Astrocyte of the cerebellum (primary cell): ENCODE measurements around the gene CRABP2.

Source experiments
- DNase-seq: peaks from one replicate; pipeline ENCODE4 v3.0.0-alpha.2; 2011; ENCODE audit warnings: low read depth
- H3K4me3 ChIP-seq: 2 replicates; pipeline ENCODE4 v1.5.1; 2011; ENCODE audit warnings: mild to moderate bottlenecking, low read depth, low read length, moderate library complexity
- in situ Hi-C: cut with HindIII; loops from 2 replicates; pipeline ENCODE4 v1.10.0; 2017; ENCODE audit warnings: low sequenced_read_pairs
- TF ChIP-seq, protein P1 (sequence below): IDR thresholded peaks from 2 replicates; pipeline ENCODE4 v1.5.1; 2012; ENCODE audit warnings: low read length, low read depth, moderate library complexity, mild to moderate bottlenecking; ENCODE audit errors: missing control alignments

Gene CRABP2

DNA sequence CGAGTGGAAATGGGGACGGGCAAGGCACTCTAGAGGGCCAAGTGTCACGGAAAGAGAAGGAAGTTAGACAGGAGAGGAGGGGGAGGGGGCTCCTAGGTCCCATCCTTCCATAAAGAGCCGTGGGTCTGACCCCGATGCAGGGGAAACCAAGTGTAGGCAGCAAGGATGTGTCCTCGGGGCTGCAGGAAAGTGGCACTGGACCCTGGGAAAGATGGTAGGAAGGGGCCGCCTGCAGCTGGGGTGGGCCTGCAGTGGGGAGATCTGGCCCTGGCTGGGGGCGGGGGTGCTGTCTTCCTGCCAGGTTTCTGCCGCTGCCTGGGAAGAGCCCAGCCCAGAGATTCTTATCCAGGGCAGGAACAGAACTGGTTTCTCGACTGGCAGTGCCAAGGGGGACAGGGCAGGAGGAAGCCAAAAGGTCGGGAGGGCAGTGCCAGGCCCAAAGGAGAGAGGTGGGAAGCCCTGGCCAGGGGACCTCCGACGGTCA, 12.9 kb downstream of the CRABP2 start:
- in situ Hi-C loops: no loop called here
- DNase-seq: no peak
- H3K4me3 ChIP-seq: no peak overlapping the region
- TF ChIP-seq, protein P1, sequence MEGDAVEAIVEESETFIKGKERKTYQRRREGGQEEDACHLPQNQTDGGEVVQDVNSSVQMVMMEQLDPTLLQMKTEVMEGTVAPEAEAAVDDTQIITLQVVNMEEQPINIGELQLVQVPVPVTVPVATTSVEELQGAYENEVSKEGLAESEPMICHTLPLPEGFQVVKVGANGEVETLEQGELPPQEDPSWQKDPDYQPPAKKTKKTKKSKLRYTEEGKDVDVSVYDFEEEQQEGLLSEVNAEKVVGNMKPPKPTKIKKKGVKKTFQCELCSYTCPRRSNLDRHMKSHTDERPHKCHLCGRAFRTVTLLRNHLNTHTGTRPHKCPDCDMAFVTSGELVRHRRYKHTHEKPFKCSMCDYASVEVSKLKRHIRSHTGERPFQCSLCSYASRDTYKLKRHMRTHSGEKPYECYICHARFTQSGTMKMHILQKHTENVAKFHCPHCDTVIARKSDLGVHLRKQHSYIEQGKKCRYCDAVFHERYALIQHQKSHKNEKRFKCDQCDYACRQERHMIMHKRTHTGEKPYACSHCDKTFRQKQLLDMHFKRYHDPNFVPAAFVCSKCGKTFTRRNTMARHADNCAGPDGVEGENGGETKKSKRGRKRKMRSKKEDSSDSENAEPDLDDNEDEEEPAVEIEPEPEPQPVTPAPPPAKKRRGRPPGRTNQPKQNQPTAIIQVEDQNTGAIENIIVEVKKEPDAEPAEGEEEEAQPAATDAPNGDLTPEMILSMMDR: no peak

DNA sequence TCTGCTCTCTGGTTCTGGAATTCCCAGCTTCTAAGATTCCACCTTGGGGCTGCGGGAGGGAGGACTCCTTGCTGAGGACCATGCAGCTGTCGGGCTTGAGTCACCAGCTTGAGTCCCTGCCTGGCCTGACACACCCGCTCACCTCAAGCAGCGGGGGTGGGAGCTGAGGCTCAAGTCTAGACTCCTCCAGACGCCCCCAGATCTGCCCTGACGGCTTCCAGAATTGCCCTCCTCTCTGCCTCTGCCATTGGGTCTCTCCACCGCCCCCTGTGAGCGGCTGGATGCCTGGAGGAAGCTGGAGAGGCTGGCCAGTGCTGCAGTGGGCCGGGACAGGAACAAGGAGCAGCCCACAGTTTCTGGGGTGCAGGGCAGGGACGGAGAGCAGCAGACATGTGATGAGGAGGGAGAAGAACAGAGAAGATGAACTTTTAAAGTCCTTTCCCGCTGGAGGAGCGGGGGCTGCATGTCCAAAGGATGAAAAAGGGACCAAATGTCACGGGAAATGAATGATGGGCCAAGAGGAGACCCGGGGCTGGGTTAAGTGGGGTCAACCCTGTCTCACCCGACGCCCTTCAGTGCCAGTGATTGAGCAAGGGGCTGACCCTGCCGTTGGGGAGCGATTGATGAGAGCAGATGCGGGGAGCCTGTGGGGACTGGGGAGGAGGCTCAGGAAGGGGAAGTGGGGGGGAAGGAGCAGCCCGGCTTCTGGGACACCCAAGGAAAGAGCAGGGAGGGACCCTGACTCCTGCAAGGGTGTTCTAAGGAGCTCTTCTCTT, 13.5 kb downstream of the CRABP2 start:
- in situ Hi-C loops: no loop called here
- no peak overlapping the region for H3K4me3 ChIP-seq
- no peak for DNase-seq
- TF ChIP-seq, protein P1: peak; percentile 14

DNA sequence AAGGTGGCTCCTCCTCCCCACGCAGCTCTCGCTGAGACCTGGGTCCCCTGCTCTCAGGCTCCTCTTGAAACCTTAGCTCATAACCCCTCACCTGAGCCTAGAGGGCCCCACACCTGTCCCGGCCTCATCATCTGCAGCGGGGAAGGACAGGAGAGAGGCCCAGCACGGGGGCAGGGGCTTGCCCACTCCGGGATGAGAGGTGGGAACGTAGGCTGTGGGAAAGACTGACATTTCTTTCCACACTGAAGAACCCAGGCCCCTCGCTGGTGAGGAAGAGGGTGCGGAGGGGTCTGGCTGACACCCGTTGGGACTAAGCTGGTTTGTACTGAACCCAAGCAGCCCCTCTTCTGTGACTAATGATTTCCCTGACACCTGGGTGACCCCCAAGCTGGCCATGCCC, 14.2 kb downstream of the CRABP2 start:
- in situ Hi-C loops: no loop called here
- TF ChIP-seq, protein P1: no peak
- no peak for DNase-seq
- no peak overlapping the region for H3K4me3 ChIP-seq

GRCh38 chr1:156690675-156691036, 14.7 kb downstream of the CRABP2 start:
- in situ Hi-C loops: no loop called here
- no peak overlapping the region for H3K4me3 ChIP-seq
- TF ChIP-seq, protein P1: no peak

GRCh38 chr1:156689953-156690674, 15.3 kb downstream of the CRABP2 start:
- TF ChIP-seq, protein P1: no peak
- DNase-seq: no peak
- H3K4me3 ChIP-seq: peak overlapping the region; percentile 6
- in situ Hi-C loops: no loop called here

More at GRCh38 chr1:156690675-156691036, 14.7 kb downstream of the CRABP2 start:
- DNase-seq: no peak

DNA sequence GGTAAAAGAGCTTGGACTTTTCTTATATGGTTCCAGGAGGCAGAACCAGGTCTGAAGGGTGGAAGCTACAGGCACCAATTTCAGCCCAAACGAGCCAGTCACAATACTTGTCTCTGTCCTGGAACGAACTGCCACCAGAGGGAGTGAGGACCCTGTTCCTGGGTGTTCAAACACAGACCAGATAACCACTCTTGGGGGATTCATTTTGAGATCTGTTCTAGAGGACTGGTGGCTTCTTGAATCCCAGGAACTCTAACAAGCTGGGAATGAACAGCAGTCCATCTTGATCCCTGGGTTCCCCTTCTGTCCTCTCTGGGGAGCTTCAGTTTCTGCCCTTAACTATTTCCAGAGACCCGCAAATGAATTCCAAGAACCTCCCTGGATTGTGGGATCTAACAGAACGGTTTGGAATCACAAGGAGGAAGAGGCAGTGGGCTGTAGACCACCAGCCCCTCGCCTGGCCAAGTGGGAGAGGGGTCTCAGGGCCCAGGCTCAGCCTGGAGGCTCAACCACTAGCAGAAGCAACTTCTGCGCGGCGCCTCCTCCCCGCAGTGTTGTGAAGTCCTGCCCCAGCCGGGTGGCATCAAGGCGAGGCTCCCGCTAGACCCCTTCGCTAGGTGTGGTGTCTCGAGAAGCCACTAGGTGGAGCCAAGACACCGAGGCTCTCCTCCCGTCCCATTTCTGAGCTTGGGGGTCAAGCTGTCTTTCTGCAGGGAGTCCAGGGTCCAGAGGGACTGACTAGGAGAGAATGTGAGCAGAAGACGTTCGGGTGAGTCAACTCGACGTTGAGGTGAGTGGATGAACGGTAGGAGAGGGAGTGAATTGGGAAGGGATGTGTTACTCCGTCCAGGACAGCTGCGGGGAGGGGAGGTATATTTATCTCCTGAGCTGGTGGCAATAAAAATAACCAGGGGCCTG, 16.1 kb downstream of the CRABP2 start:
- in situ Hi-C loops: no loop called here
- peak; percentile 53 for DNase-seq

More for the DNA sequence above, 16.1 kb downstream of the CRABP2 start:
- TF ChIP-seq, protein P1: peak; percentile 90
- peak overlapping the region; percentile 11 for H3K4me3 ChIP-seq
